Upper lobe of right lung (tissue), 1 donor: ENCODE data around the gene LARGE1. TPM values are rescaled to one million over a fixed set of nuclear protein-coding genes. Genes with fewer than 3 reads are reported as not detected.

Experiments used
- ATAC-seq: fragments of 200-7000 bp; cut with Tn5 transposase; one replicate; pipeline ENCODE4 v1.9.1; 2020; ENCODE audit warnings: mild to moderate bottlenecking, moderate library complexity
- DNase-seq: peaks from one replicate; pipeline ENCODE4 v3.0.0-alpha.2; 2020
- H3K27ac ChIP-seq: fragments of 200-600 bp; one replicate; pipeline ENCODE4 v1.8.0; 2022
- H3K27me3 ChIP-seq: fragments of 200-600 bp; one replicate; pipeline ENCODE4 v1.8.0; 2022; ENCODE audit warnings: mild to moderate bottlenecking
- H3K36me3 ChIP-seq: fragments of 200-600 bp; one replicate; pipeline ENCODE4 v1.8.0; 2022
- H3K4me1 ChIP-seq: fragments of 200-600 bp; one replicate; pipeline ENCODE4 v1.8.0; 2022
- H3K4me3 ChIP-seq: fragments of 200-600 bp; one replicate; pipeline ENCODE4 v1.8.0; 2022; ENCODE audit warnings: mild to moderate bottlenecking
- H3K9me3 ChIP-seq: fragments of 200-600 bp; one replicate; pipeline ENCODE4 v1.8.0; 2022
- CTCF ChIP-seq: fragments of 200-600 bp; IDR thresholded peaks from one replicate; pipeline ENCODE4 v1.8.0; 2022; ENCODE audit warnings: antibody characterized with exemption
- intact Hi-C: fragments of 100-400 bp; cut with DNase I; formaldehyde crosslinking; loops from one replicate; pipeline ENCODE4 v1.11.0; 2022
- total RNA-seq: library from RNA; stranded (reverse); fragmentation: NEBNext Ultra II Directional; extraction: Animal tissue kit (Norgen Biotek cat#: 25700); gene quantifications from one replicate; pipeline ENCODE4 v1.2.1, GENCODE V29; 2021
- donor health status: DM: no; HTN: yes; CAD: no; lungs with severe emphysema.

The LARGE1 gene
- total RNA-seq, 1 donor from 2014 or later: 33.5 TPM

GRCh38 chr22:33519974-33520903 lies 400.0 kb downstream of the LARGE1 start:
- Histone ChIP-seq H3K36me3 (no peaks in the 10 kb centered on the region), H3K9me3 (no peaks in the 10 kb centered on the region), H3K4me1 (peaks cover 4% of the 10 kb centered on the region), H3K4me3 (no peak overlapping the region), H3K27ac (no peak overlapping the region), H3K27me3 (no peaks in the 10 kb centered on the region)
- DNase-seq (no peak), ATAC-seq (no peak)
- intact Hi-C loops: no loop called here
- no peak for TF ChIP-seq CTCF

GRCh38 chr22:33519071-33519973 lies 401.0 kb downstream of the LARGE1 start:
- H3K27me3 ChIP-seq: no peaks in the 10 kb centered on the region
- no peaks in the 10 kb centered on the region for H3K36me3 ChIP-seq
- peaks cover 4% of the 10 kb centered on the region for H3K4me1 ChIP-seq
- no peaks in the 10 kb centered on the region for H3K9me3 ChIP-seq
- ATAC-seq (peak; percentile 58), DNase-seq (no peak)
- intact Hi-C loops: no loop called here
- TF ChIP-seq CTCF: peak; percentile 61
- no peak overlapping the region for H3K4me3 ChIP-seq
- no peak overlapping the region for H3K27ac ChIP-seq

- DNase-seq (no peak), ATAC-seq (no peak)
- Histone ChIP-seq H3K27ac (no peak overlapping the region), H3K36me3 (no peaks in the 10 kb centered on the region), H3K4me3 (no peak overlapping the region), H3K4me1 (peaks cover 4% of the 10 kb centered on the region), H3K27me3 (no peaks in the 10 kb centered on the region), H3K9me3 (no peaks in the 10 kb centered on the region)
- intact Hi-C loops: no loop called here
- no peak for TF ChIP-seq CTCF
These were observed 401.9 kb downstream of the LARGE1 start for GRCh38 chr22:33518405-33518804.

- no peaks in the 10 kb centered on the region for H3K9me3 ChIP-seq
- intact Hi-C loops: no loop called here
- no peak overlapping the region for H3K27ac ChIP-seq
- DNase-seq (no peak), ATAC-seq (no peak)
- TF ChIP-seq CTCF: no peak
- no peaks in the 10 kb centered on the region for H3K27me3 ChIP-seq
- H3K4me1 ChIP-seq: peaks cover 11% of the 10 kb centered on the region
- no peak overlapping the region for H3K4me3 ChIP-seq
- no peaks in the 10 kb centered on the region for H3K36me3 ChIP-seq
These were observed 404.5 kb downstream of the LARGE1 start for GRCh38 chr22:33515795-33516194.

GRCh38 chr22:33513388-33514338 lies 406.6 kb downstream of the LARGE1 start:
- no peaks in the 10 kb centered on the region for H3K27me3 ChIP-seq
- TF ChIP-seq CTCF: no peak
- H3K27ac ChIP-seq: no peak overlapping the region
- H3K4me1 ChIP-seq: peaks cover 7% of the 10 kb centered on the region
- DNase-seq (no peak), ATAC-seq (no peak)
- intact Hi-C loops: no loop called here
- H3K4me3 ChIP-seq: no peak overlapping the region
- H3K9me3 ChIP-seq: no peaks in the 10 kb centered on the region
- H3K36me3 ChIP-seq: no peaks in the 10 kb centered on the region
